Spinal cord (tissue), 10 donors: ENCODE data around the gene IL1RAPL1. TPM values are rescaled to one million over a fixed set of nuclear protein-coding genes. Genes with fewer than 3 reads are reported as not detected.
"Not testable (repeated sequence)": the region's sequence is repeated elsewhere in the genome, so short reads cannot be mapped to it uniquely, and the experiment has no call there.

Source experiments
- DNase-seq, 6 donors: peaks; one replicate each; pipeline versions ENCODE4 v3.0.0 to v3.0.0-alpha.2; 2013 to 2015; ENCODE audit warnings: low spot score in 6 of 6, low read depth in 4 of 6
- H3K27ac ChIP-seq: one replicate; pipeline ENCODE4 v1.5.1; 2013; ENCODE audit warnings: low read depth, low read length, control low read depth
- H3K27me3 ChIP-seq: one replicate; pipeline ENCODE4 v1.6.1; 2013; ENCODE audit warnings: low read length; ENCODE audit not compliant: control insufficient read depth, insufficient read depth
- H3K36me3 ChIP-seq: one replicate; pipeline ENCODE4 v1.6.1; 2013; ENCODE audit warnings: low read length; ENCODE audit not compliant: control insufficient read depth, insufficient read depth
- H3K4me1 ChIP-seq: one replicate; pipeline ENCODE4 v1.6.1; 2013; ENCODE audit warnings: low read length; ENCODE audit not compliant: control insufficient read depth, insufficient read depth
- H3K4me3 ChIP-seq: one replicate; pipeline ENCODE4 v1.5.1; 2013; ENCODE audit warnings: low read depth, low read length, control low read depth
- H3K9me3 ChIP-seq: one replicate; pipeline ENCODE4 v1.6.1; 2013; ENCODE audit warnings: low read length; ENCODE audit not compliant: control insufficient read depth, insufficient read depth
- WGBS: methylation state at CpG from one replicate; pipeline ENCODE4 v1.1.5; 2013; ENCODE audit warnings: missing lambda C conversion rate; ENCODE audit not compliant: insufficient coverage; 5-methylcytosine and 5-hydroxymethylcytosine counted together
- polyA plus RNA-seq, 2 donors: library from polyadenylated mRNA; unstranded; fragments of 120-200 nt; gene quantifications; one replicate each; pipeline ENCODE4 v1.2.1, GENCODE V29; 2013; ENCODE audit not compliant: insufficient read length in 2 of 2
- total RNA-seq, 2 donors: library from RNA; depleted of rRNA in 1 of 2; stranded (reverse); fragments of 120-200 nt in 1 of 2; fragments of >200 nt in 1 of 2; gene quantifications; one replicate each; pipeline versions ENCODE4 v1.2.3 to v1.2.4, GENCODE V29; 2013 to 2014
- donor health status: healthy.

IL1RAPL1 gene
- total and polyA plus RNA-seq, 4 donors = 2.3 to 24.5 (median 7.0) TPM

GRCh38 chrX:28800671-28801070, 213.4 kb downstream of the IL1RAPL1 start:
- DNase-seq, H3K27ac ChIP-seq, H3K27me3 ChIP-seq, H3K4me1 ChIP-seq, H3K4me3 ChIP-seq, H3K9me3 ChIP-seq, H3K36me3 ChIP-seq: not testable (repeated sequence)
- WGBS = no CpG with 5 or more reads among the region's 5 CpGs

DNA sequence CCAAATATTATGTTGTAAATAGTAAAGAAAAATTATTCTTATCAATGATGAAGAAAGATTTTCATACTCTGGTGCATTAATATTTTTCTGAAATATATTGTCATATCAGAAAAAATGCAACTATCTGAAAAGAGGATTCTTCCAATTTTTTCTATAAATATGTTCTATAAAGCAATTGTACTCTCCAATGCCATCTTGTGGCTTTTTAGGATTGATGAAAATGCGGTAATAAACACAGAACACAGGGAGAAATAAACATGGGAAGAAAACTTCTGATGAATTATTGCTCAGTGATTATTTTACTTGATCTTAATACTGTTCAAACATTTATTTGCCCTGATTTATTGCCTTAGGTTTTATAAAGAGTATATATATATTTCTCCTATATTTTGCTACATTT, 215.4 kb downstream of the IL1RAPL1 start:
- no CpG with 5 or more reads among the region's 1 CpG for WGBS
- Histone ChIP-seq H3K36me3 (no peaks in the 10 kb centered on the region), H3K27me3 (peaks cover 2% of the 10 kb centered on the region), H3K4me1 (no peaks in the 10 kb centered on the region), H3K4me3 (no peak overlapping the region), H3K9me3 (no peaks in the 10 kb centered on the region), H3K27ac (no peak overlapping the region)
- DNase-seq = peak in 2 of 6 donors; percentile 6 to 23

DNA sequence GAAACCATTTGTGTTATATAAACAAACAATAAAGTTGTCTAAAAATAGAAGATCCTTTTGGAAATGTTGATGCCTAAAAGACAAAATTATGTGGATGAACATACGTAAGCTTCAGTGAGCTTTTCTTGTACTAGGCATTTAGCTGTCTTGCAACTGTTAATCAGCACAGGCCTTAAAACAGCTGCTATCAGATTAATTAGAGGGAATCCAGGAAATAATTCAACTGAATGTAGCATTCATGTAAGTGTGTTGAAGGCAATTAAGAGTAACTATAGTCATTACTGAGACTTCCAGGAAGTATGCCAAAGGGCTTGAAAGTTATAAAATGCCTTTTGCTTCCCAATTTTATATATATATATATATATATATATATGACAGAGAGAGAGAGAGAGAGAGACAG, 248.7 kb downstream of the IL1RAPL1 start:
- H3K27me3 ChIP-seq = no peaks in the 10 kb centered on the region
- DNase-seq = peak in 2 of 6 donors; percentile 28 to 73
- 75% methylated on average over 1 of the region's 1 CpG for WGBS
- H3K4me3 ChIP-seq = no peak overlapping the region
- H3K4me1 ChIP-seq = no peaks in the 10 kb centered on the region
- no peaks in the 10 kb centered on the region for H3K9me3 ChIP-seq
- no peaks in the 10 kb centered on the region for H3K36me3 ChIP-seq
- no peak overlapping the region for H3K27ac ChIP-seq

GRCh38 chrX:28843817-28844216, 256.6 kb downstream of the IL1RAPL1 start:
- Histone ChIP-seq H3K4me3 (no peak overlapping the region), H3K4me1 (no peaks in the 10 kb centered on the region), H3K9me3 (no peaks in the 10 kb centered on the region), H3K27me3 (no peaks in the 10 kb centered on the region), H3K27ac (no peak overlapping the region), H3K36me3 (no peaks in the 10 kb centered on the region)
- WGBS = no CpG with 5 or more reads among the region's 3 CpGs
- DNase-seq = no peak

DNA sequence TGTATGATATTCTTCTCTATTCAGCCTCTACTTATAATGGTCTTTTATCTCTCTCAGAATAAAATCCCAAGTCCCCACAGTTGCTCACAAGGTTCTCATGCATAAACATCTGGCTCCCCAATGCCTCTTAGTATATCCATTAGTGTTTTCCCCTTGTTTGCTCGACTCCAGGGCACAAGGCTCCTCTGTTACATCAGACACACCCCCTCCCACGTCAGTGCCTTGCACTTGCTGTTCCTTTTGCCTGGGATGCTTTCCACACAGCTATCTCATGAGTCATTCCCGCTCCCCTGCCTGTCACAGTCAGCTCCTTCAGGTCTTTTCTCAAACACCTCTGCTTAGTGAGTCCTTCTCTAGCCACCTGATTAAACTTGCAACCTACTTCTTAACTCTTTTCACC, 260.2 kb downstream of the IL1RAPL1 start:
- H3K4me1 ChIP-seq = no peaks in the 10 kb centered on the region
- no peaks in the 10 kb centered on the region for H3K36me3 ChIP-seq
- peak in 4 of 6 donors; percentile 4 to 61 (median 15) for DNase-seq
- H3K9me3 ChIP-seq = no peaks in the 10 kb centered on the region
- 22% methylated on average over 3 of the region's 3 CpGs for WGBS
- H3K4me3 ChIP-seq = no peak overlapping the region
- no peak overlapping the region for H3K27ac ChIP-seq
- H3K27me3 ChIP-seq = no peaks in the 10 kb centered on the region

GRCh38 chrX:28848707-28849106, 261.5 kb downstream of the IL1RAPL1 start:
- Histone ChIP-seq H3K4me3 (no peak overlapping the region), H3K4me1 (no peaks in the 10 kb centered on the region), H3K9me3 (no peaks in the 10 kb centered on the region), H3K36me3 (no peaks in the 10 kb centered on the region), H3K27ac (no peak overlapping the region), H3K27me3 (no peaks in the 10 kb centered on the region)
- WGBS = no CpG with 5 or more reads among the region's 3 CpGs
- DNase-seq = no peak

- no peaks in the 10 kb centered on the region for H3K27me3 ChIP-seq
- H3K36me3 ChIP-seq = no peaks in the 10 kb centered on the region
- H3K4me3 ChIP-seq = no peak overlapping the region
- H3K4me1 ChIP-seq = no peaks in the 10 kb centered on the region
- DNase-seq = no peak
- H3K27ac ChIP-seq = no peak overlapping the region
- WGBS = no CpG with 5 or more reads among the region's 2 CpGs
- peaks cover 1% of the 10 kb centered on the region for H3K9me3 ChIP-seq
Observed at GRCh38 chrX:28850955-28851354, 263.7 kb downstream of the IL1RAPL1 start.

DNA sequence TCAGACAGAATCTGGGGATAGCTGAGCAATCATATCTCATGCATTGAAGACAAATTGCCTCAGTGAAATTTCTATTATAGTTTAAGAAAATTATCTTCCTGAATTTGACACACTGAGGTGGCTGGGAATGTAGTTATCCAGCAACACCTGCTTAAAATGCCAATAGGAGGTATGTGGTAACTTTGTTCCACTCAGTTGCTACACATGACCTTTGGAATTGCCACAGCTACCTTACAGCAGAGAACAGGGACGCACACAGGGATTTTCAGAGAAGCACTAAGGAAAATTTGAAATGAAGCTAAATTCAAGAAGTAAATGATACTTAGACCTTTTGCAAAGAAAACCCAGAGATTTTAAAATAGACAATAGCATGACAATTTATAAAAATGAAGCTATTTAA, 264.6 kb downstream of the IL1RAPL1 start:
- H3K4me3 ChIP-seq = no peak overlapping the region
- no peaks in the 10 kb centered on the region for H3K27me3 ChIP-seq
- WGBS = no CpG with 5 or more reads among the region's 1 CpG
- peaks cover 1% of the 10 kb centered on the region for H3K9me3 ChIP-seq
- H3K4me1 ChIP-seq = no peaks in the 10 kb centered on the region
- no peak overlapping the region for H3K27ac ChIP-seq
- no peak for DNase-seq
- no peaks in the 10 kb centered on the region for H3K36me3 ChIP-seq

- H3K27ac ChIP-seq = no peak overlapping the region
- no peaks in the 10 kb centered on the region for H3K27me3 ChIP-seq
- H3K4me3 ChIP-seq = no peak overlapping the region
- 57% methylated on average over 1 of the region's 1 CpG for WGBS
- DNase-seq = no peak
- H3K4me1 ChIP-seq = no peaks in the 10 kb centered on the region
- H3K9me3 ChIP-seq = peaks cover 1% of the 10 kb centered on the region
- no peaks in the 10 kb centered on the region for H3K36me3 ChIP-seq
Observed at GRCh38 chrX:28854637-28855036, 267.4 kb downstream of the IL1RAPL1 start.

DNA sequence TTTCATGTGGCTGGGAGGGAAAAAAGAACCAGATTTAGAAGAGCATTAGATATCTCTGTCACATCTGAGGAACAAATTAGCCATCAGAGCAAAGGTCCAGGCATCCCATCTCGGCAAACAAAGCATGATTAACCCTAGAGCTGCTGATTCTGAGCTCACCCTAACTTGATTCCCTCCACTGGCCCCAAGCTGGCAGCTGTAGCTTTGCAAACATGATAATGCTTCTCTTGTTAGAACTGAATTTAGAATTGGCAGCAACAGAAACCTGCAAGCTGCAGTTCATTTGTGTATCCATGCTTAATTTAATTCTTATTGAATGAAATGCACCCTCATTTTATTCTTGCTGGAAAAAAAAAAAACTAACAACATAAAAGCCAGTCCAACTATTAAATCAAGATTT, 289.2 kb downstream of the IL1RAPL1 start:
- H3K9me3 ChIP-seq = no peaks in the 10 kb centered on the region
- H3K36me3 ChIP-seq = no peaks in the 10 kb centered on the region
- no peaks in the 10 kb centered on the region for H3K4me1 ChIP-seq
- H3K4me3 ChIP-seq = no peak overlapping the region
- no peaks in the 10 kb centered on the region for H3K27me3 ChIP-seq
- WGBS = 0% methylated on average over 1 of the region's 1 CpG
- no peak overlapping the region for H3K27ac ChIP-seq
- DNase-seq = peak in 2 of 6 donors; percentile 36 to 50
